Astrocyte (in vitro differentiated cells and primary cell): ENCODE results near the gene AKR1D1. TPM values are rescaled to one million over a fixed set of nuclear protein-coding genes. Genes with fewer than 3 reads are reported as not detected.
A peak's percentile ranks its signal among the peaks of the same experiment; 100 is the strongest.

Source experiments
- DNase-seq: peaks from one replicate; pipeline ENCODE4 v3.0.0-alpha.2; 2010; ENCODE audit warnings: low read depth
- FAIRE-seq: peaks from 2 replicates; lab custom pipeline; 2011; peaks lifted over from hg19 to GRCh38; lab: Jason Lieb, UNC
- H2AFZ ChIP-seq: 2 replicates; pipeline ENCODE4 v1.6.0; 2012; ENCODE audit warnings: low read depth, low read length, inconsistent platforms
- H3K27ac ChIP-seq: 2 replicates; pipeline ENCODE4 v1.5.1; 2011; ENCODE audit warnings: low read depth, low read length, inconsistent platforms
- H3K27me3 ChIP-seq: 2 replicates; pipeline ENCODE4 v1.6.0; 2011; ENCODE audit warnings: low read length, inconsistent platforms; ENCODE audit not compliant: insufficient read depth
- H3K36me3 ChIP-seq: 2 replicates; pipeline ENCODE4 v1.5.1; 2011; ENCODE audit warnings: low read length, inconsistent platforms; ENCODE audit not compliant: insufficient read depth
- H3K4me1 ChIP-seq: 2 replicates; pipeline ENCODE4 v1.5.1; 2011; ENCODE audit warnings: low read length, inconsistent platforms; ENCODE audit not compliant: insufficient read depth
- H3K4me2 ChIP-seq: 2 replicates; pipeline ENCODE4 v1.6.0; 2012; ENCODE audit warnings: low read length, inconsistent platforms
- H3K4me3 ChIP-seq: 2 replicates; pipeline ENCODE4 v1.5.1; 2011; ENCODE audit warnings: low read depth, mild to moderate bottlenecking, low read length, inconsistent platforms; ENCODE audit not compliant: insufficient read depth
- H3K79me2 ChIP-seq: 2 replicates; pipeline ENCODE4 v1.6.0; 2012; ENCODE audit warnings: mild to moderate bottlenecking, low read length, inconsistent platforms; ENCODE audit not compliant: insufficient read depth
- H3K9ac ChIP-seq: 2 replicates; pipeline ENCODE4 v1.6.0; 2012; ENCODE audit warnings: mild to moderate bottlenecking, low read length, inconsistent platforms
- H3K9me3 ChIP-seq: 2 replicates; pipeline ENCODE4 v1.5.1; 2012; ENCODE audit warnings: low read depth, mild to moderate bottlenecking, low read length, inconsistent platforms; ENCODE audit not compliant: insufficient read depth
- H4K20me1 ChIP-seq: 2 replicates; pipeline ENCODE4 v1.6.0; 2012; ENCODE audit warnings: low read length, inconsistent platforms; ENCODE audit not compliant: insufficient read depth
- H3K27ac Mint-ChIP-seq: one replicate; pipeline ENCODE4 v1.8.0; 2021; ENCODE audit warnings: mild to moderate bottlenecking, mixed read lengths; ENCODE audit not compliant: unreplicated experiment
- H3K27me3 Mint-ChIP-seq: one replicate; pipeline ENCODE4 v1.8.0; 2021; ENCODE audit warnings: low read depth, mixed read lengths; ENCODE audit not compliant: unreplicated experiment
- H3K36me3 Mint-ChIP-seq: one replicate; pipeline ENCODE4 v1.8.0; 2021; ENCODE audit warnings: low read depth, mixed read lengths; ENCODE audit not compliant: unreplicated experiment
- H3K4me1 Mint-ChIP-seq: one replicate; pipeline ENCODE4 v1.8.0; 2021; ENCODE audit warnings: low read depth, mixed read lengths; ENCODE audit not compliant: unreplicated experiment
- H3K4me3 Mint-ChIP-seq: one replicate; pipeline ENCODE4 v1.8.0; 2021; ENCODE audit warnings: mild to moderate bottlenecking, moderate library complexity, mixed read lengths; ENCODE audit not compliant: unreplicated experiment
- H3K9me3 Mint-ChIP-seq: one replicate; pipeline ENCODE4 v1.8.0; 2021; ENCODE audit warnings: mild to moderate bottlenecking, mixed read lengths; ENCODE audit not compliant: unreplicated experiment
- EZH2 ChIP-seq: IDR thresholded peaks from 2 replicates; pipeline ENCODE4 v1.6.1; 2012; ENCODE audit warnings: mild to moderate bottlenecking, low read length, inconsistent platforms; ENCODE audit not compliant: insufficient read depth
- total RNA-seq: library from RNA; stranded (reverse); gene quantifications from 2 replicates; pipeline ENCODE4 v1.2.1, GENCODE V29; 2021
- TF ChIP-seq, protein P1 (sequence below): IDR thresholded peaks from 2 replicates; pipeline ENCODE4 v1.5.1; 2011; ENCODE audit warnings: low read depth, mild to moderate bottlenecking, inconsistent platforms, low read length, moderate library complexity; ENCODE audit not compliant: insufficient read depth

Gene AKR1D1
- total RNA-seq, 1 donor from 2014 or later, result not detected

DNA sequence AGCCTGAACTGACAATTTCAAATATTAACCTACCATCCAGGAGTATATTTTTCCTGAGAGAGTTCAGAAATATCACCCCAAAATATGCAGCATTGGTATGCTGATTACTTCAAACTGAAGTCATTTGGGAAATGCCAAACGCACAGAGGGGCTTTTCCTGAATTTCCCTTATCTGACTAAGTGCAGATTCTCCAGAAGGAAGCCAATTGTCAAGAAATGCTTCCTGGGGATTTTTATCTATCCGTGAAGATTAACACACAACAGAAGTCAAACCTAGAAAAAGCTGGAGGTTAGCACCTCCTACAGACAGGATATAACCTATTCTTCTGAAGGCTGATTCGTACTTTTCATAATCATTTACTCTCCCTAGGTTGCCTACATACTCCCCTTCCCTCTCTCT is 91.0 kb downstream of the AKR1D1 start:
- no peaks in the 10 kb centered on the region for H3K27me3 Mint-ChIP-seq
- H3K9me3 ChIP-seq, result peaks cover 9% of the 10 kb centered on the region
- peaks cover 42% of the 10 kb centered on the region for H3K4me1 Mint-ChIP-seq
- peaks cover 6% of the 10 kb centered on the region for H3K4me1 ChIP-seq
- peaks cover 20% of the 10 kb centered on the region for H3K9me3 Mint-ChIP-seq
- FAIRE-seq (no peak), DNase-seq (no peak)
- H3K4me2 ChIP-seq, result peak overlapping the region; percentile 16
- no peak overlapping the region for H2AFZ ChIP-seq
- peak overlapping the region; percentile 50 for H3K27ac ChIP-seq
- no peak overlapping the region for H3K4me3 Mint-ChIP-seq
- H3K79me2 ChIP-seq, result no peaks in the 10 kb centered on the region
- H3K4me3 ChIP-seq, result no peak overlapping the region
- no peaks in the 10 kb centered on the region for H3K36me3 ChIP-seq
- peaks cover 9% of the 10 kb centered on the region for H3K36me3 Mint-ChIP-seq
- H3K27ac Mint-ChIP-seq, result peak overlapping the region; percentile 90
- H4K20me1 ChIP-seq, result no peaks in the 10 kb centered on the region
- no peak for TF ChIP-seq EZH2
- TF ChIP-seq, protein P1, sequence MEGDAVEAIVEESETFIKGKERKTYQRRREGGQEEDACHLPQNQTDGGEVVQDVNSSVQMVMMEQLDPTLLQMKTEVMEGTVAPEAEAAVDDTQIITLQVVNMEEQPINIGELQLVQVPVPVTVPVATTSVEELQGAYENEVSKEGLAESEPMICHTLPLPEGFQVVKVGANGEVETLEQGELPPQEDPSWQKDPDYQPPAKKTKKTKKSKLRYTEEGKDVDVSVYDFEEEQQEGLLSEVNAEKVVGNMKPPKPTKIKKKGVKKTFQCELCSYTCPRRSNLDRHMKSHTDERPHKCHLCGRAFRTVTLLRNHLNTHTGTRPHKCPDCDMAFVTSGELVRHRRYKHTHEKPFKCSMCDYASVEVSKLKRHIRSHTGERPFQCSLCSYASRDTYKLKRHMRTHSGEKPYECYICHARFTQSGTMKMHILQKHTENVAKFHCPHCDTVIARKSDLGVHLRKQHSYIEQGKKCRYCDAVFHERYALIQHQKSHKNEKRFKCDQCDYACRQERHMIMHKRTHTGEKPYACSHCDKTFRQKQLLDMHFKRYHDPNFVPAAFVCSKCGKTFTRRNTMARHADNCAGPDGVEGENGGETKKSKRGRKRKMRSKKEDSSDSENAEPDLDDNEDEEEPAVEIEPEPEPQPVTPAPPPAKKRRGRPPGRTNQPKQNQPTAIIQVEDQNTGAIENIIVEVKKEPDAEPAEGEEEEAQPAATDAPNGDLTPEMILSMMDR, result no peak
- H3K9ac ChIP-seq, result peak overlapping the region; percentile 16
- no peaks in the 10 kb centered on the region for H3K27me3 ChIP-seq

DNA sequence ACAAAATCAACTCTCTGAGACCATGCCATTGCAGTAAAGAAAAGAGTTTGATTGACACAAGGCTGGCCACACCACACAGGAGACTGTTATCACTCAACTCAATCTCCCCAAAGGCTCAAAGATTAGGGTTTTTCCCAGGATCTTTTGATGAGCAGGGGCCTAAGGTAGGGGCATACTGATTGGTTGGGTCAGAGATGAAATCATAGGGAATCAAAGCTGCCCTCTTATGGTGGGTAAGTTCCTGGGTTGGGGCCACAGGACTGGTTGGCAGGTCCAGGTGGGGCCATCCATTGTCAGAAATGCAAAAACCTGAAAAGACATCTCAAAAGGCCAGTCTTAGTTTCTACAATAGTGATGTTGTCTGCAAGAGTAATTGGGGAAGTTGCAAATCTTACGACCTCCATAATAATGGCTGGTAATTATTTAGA is 91.6 kb downstream of the AKR1D1 start:
- Histone ChIP-seq H2AFZ (no peak overlapping the region), H3K79me2 (no peaks in the 10 kb centered on the region), H3K27me3 (no peaks in the 10 kb centered on the region), H4K20me1 (no peaks in the 10 kb centered on the region), H3K4me3 (no peak overlapping the region), H3K4me1 (peaks cover 6% of the 10 kb centered on the region), H3K9ac (no peak overlapping the region), H3K27ac (no peak overlapping the region), H3K36me3 (no peaks in the 10 kb centered on the region), H3K9me3 (peaks cover 9% of the 10 kb centered on the region), H3K4me2 (no peak overlapping the region)
- H3K4me3 Mint-ChIP-seq, result no peak overlapping the region
- peaks cover 20% of the 10 kb centered on the region for H3K9me3 Mint-ChIP-seq
- peak overlapping the region; percentile 2 for H3K27ac Mint-ChIP-seq
- DNase-seq, result no peak
- H3K4me1 Mint-ChIP-seq, result peaks cover 42% of the 10 kb centered on the region
- H3K27me3 Mint-ChIP-seq, result no peaks in the 10 kb centered on the region
- TF ChIP-seq, protein P1, result no peak
- no peak for TF ChIP-seq EZH2
- FAIRE-seq, result no peak
- H3K36me3 Mint-ChIP-seq, result peaks cover 12% of the 10 kb centered on the region

Other genes with a start within 250 kb of the AKR1D1 start
- 6.3 and 7.5 TPM in 2 replicates for gene DGKI, start 229.5 kb upstream of the AKR1D1 start, total RNA-seq
- gene CREB3L2, start 74.4 kb upstream of the AKR1D1 start, total RNA-seq, result 116 and 128 TPM in 2 replicates